GM18873 (cell line): ENCODE data around the gene ABCC1.
"Not testable (repeated sequence)": the region's sequence is repeated elsewhere in the genome, so short reads cannot be mapped to it uniquely, and the experiment has no call there.

ENCODE experiments used
- ATAC-seq: cut with Tn5 transposase; IDR thresholded peaks from one replicate; pipeline ENCODE4 v1.9.1; 2021; ENCODE audit warnings: mild to moderate bottlenecking, moderate library complexity, moderate number of reproducible peaks; ENCODE audit not compliant: unreplicated experiment, low FRiP score

Gene ABCC1

GRCh38 chr16:15942931-15943690 lies 6.3 kb upstream of the ABCC1 start:
- no peak for ATAC-seq

DNA sequence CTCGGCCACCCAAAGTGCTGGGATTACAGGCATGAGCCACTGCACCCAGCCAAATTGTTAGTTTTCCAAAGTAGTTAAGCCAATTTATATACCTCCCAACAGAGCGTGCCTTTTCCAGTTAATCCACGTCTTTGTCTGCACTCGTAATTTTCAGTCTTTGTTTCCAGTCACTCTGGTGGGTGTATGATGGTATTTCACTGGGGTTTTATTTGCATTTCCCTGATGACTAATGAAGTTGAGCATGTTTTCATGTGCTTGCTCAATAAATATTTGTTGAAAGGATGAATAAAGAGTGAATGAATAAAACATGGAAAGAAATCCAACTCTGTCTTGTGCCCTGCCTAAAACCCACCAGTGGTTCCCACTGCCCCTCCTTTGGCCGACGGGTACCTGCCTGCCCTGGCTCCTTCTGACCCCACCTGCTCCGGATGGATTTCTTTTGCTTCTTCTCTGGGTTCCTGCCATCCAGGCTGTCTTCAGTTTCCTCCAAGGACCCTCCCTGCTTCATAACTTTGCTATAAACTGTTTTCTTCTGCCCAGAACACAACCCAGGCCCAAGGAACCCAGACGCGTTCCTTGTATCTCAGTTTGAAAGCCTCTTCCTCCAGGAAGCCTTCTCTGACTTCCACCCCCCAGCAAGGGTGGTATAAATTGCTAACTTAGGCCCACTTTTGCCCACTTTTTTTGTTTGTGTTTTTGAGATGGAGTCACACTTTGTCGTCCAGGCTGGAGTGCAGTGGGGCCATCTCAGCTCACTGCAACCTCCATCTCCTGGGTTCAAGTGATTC lies 3.0 kb upstream of the ABCC1 start:
- ATAC-seq, result no peak

GRCh38 chr16:15947983-15948509 lies 1.4 kb upstream of the ABCC1 start:
- no peak for ATAC-seq

DNA sequence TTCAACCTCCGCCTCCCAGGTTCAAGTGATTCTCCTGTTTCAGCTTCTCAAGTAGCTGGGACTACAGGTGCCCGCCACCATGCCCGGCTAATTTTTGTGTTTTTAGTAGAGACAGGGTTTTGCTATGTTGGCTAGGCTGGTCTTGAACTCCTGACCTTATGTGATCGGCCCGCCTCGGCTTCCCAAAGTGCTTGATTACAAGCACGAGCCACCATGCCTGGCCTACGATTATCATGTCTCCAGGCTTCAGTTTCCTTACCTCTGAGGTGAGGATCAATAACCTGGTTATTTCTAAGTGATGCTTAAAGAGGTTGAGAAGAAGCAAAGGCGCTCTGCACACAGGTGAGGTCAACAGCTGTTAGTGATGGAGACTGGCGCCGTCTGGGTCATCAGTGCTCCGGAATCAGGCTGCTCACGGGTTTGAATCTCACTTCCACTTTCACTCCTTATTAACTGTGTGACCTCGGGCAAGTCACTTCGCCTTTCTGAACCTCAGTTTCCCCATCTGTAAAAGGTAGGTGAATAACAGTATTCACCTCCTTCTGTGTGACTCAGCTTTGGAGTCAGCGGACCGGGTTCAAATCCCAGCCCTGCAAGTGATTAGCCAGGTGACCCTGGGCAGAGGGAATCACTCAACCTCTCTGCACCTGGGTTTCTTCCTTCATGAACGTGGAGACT lies 745 bp upstream of the ABCC1 start:
- ATAC-seq, result no peak

GRCh38 chr16:15950161-15950854 lies 892 bp downstream of the ABCC1 start:
- no peak for ATAC-seq

DNA sequence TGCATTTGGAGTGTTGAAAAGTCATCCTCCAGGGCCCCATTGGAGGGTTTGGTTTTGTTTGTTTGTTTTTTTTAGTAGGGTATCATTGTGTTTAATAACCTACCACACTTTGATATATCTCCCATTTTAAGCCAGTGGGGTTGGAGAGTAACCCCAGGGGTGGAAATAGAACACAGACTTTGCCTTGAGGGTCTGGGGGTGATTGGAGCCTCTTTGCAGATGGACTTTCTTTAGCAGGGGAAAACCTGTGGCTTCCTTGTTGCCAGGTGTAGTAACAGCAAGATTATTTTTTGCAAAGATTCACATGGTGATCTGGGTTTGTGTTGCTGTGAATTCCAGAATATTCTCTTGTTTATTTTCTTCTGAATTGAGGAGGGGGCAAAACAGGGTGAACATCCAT lies 1.5 kb downstream of the ABCC1 start:
- ATAC-seq, result no peak

- no peak for ATAC-seq
Measured at GRCh38 chr16:15951852-15952251, 2.4 kb downstream of the ABCC1 start.

DNA sequence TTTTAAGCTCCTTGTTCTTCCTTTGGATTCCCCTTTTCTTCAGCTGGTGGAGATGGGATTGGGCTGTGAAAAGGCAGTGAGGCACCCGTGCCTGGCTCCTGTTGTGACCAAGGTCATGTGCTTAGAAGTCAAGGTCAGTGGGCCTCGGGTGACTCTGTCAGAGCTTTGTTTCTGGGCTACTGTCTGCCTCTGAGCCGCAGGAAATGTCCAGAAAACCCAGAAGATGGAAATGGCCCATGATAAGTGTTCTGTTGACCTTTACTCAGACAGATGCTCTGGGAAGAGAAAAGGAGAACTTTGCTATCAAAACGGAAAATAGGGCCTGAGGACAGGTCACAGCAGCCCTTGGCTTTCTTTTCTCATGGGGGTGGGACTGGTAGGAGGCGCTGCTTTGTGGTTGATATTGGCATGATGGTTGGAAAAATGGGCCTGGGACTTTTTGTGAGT lies 2.9 kb downstream of the ABCC1 start:
- no peak for ATAC-seq

DNA sequence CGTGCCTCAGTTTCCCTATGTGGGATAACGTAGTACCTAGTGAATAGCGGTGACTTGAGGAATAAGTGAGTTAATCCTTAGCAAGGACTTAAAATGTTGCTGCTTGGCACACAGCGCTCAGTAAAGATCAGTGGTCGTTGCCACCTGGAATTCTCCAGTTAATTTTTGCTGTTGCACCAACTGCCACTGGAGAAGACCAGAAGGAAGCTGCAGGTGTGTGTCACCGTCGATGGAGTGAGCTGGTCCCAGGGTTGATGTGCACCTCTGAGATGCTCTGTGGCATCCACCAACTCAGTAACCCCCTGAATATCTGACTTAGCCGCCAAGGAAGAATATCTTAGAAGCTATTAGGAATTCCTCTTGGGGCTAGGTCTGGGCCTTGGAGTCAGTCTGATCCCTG lies 4.1 kb downstream of the ABCC1 start:
- ATAC-seq, result no peak

DNA sequence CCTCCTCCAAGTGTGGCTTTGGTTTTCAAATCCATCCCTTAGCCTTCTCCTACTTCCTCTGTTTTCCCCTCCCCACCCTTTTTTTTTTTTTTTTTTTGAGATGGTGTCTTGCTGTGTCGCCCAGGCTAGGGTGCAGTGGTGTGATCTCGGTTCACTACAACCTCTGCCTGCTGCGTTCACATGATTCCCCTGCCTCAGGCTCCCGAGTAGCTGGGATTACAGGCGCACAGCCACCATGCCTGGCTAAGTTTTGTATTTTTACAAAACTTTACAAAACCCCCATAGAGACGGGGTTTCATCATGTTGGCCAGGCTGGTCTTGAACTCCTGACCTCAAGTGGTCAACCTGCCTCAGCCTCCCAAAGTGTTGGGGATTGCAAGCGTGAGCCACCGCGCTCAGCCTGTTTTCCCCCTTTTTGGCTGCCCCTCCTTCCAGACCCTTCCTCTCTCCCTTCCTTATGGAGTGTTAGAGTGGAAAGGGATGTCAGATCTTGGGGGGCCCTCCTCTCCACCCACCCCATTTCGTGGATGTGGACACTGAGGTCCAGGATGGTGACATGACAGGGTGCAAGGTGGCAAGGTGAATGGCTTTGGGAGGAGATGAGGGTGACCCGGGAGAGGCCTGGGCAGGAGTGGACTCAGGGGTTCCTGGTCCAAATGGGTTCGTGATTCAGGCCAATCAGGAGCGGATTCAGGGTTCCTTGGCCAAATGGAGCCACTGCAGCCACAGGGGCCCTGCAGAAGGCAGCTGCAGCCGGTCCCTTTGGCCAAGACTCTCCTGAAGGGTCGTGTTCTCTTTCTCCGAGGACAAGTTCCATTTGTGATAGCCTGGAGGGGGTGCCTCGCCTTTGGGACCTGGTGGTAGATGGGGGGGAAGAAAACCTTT lies 4.8 kb downstream of the ABCC1 start:
- no peak for ATAC-seq

GRCh38 chr16:15954814-15955151 lies 5.4 kb downstream of the ABCC1 start:
- ATAC-seq, result no peak

GRCh38 chr16:15955425-15955824 lies 6.0 kb downstream of the ABCC1 start:
- no peak for ATAC-seq

DNA sequence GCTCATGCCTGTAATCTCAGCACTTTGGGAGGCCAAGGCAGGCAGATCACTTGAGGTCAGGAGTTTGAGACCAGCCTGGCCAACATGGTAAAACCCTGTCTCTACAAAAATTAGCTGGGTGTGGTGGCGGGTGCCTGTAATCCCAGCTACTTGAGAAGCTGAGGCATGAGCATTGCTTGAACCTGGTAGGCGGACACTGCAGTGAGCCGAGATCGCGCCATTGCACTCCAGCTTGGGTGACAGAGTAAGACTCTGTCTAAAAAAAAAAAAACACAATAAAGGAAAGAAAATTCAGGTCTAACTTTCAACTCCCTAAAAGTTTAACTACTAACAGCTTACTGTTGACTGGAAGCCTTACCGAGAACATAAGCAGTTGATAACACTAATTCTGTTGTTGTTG lies 6.7 kb downstream of the ABCC1 start:
- ATAC-seq, result not testable (repeated sequence)

- ATAC-seq, result no peak
Measured at GRCh38 chr16:15958703-15959348, 9.4 kb downstream of the ABCC1 start.

- ATAC-seq, result no peak
Measured at GRCh38 chr16:15960124-15960971, 10.9 kb downstream of the ABCC1 start.

GRCh38 chr16:15961060-15961511 lies 11.7 kb downstream of the ABCC1 start:
- peak; percentile 56 for ATAC-seq

GRCh38 chr16:15961571-15962090 lies 12.2 kb downstream of the ABCC1 start:
- peak; percentile 35 for ATAC-seq
